Astrocyte (in vitro differentiated cells and primary cell): ENCODE measurements around the gene LTBP2. TPM values are rescaled to one million over a fixed set of nuclear protein-coding genes. Genes with fewer than 3 reads are reported as not detected.
A peak's percentile ranks its signal among the peaks of the same experiment; 100 is the strongest.

Experiments
- DNase-seq: peaks from one replicate; pipeline ENCODE4 v3.0.0-alpha.2; 2010; ENCODE audit warnings: low read depth
- FAIRE-seq: peaks from 2 replicates; lab custom pipeline; 2011; peaks lifted over from hg19 to GRCh38; lab: Jason Lieb, UNC
- H2AFZ ChIP-seq: 2 replicates; pipeline ENCODE4 v1.6.0; 2012; ENCODE audit warnings: low read depth, low read length, inconsistent platforms
- H3K27ac ChIP-seq: 2 replicates; pipeline ENCODE4 v1.5.1; 2011; ENCODE audit warnings: low read depth, low read length, inconsistent platforms
- H3K27me3 ChIP-seq: 2 replicates; pipeline ENCODE4 v1.6.0; 2011; ENCODE audit warnings: low read length, inconsistent platforms; ENCODE audit not compliant: insufficient read depth
- H3K36me3 ChIP-seq: 2 replicates; pipeline ENCODE4 v1.5.1; 2011; ENCODE audit warnings: low read length, inconsistent platforms; ENCODE audit not compliant: insufficient read depth
- H3K4me1 ChIP-seq: 2 replicates; pipeline ENCODE4 v1.5.1; 2011; ENCODE audit warnings: low read length, inconsistent platforms; ENCODE audit not compliant: insufficient read depth
- H3K4me2 ChIP-seq: 2 replicates; pipeline ENCODE4 v1.6.0; 2012; ENCODE audit warnings: low read length, inconsistent platforms
- H3K4me3 ChIP-seq: 2 replicates; pipeline ENCODE4 v1.5.1; 2011; ENCODE audit warnings: low read depth, mild to moderate bottlenecking, low read length, inconsistent platforms; ENCODE audit not compliant: insufficient read depth
- H3K79me2 ChIP-seq: 2 replicates; pipeline ENCODE4 v1.6.0; 2012; ENCODE audit warnings: mild to moderate bottlenecking, low read length, inconsistent platforms; ENCODE audit not compliant: insufficient read depth
- H3K9ac ChIP-seq: 2 replicates; pipeline ENCODE4 v1.6.0; 2012; ENCODE audit warnings: mild to moderate bottlenecking, low read length, inconsistent platforms
- H3K9me3 ChIP-seq: 2 replicates; pipeline ENCODE4 v1.5.1; 2012; ENCODE audit warnings: low read depth, mild to moderate bottlenecking, low read length, inconsistent platforms; ENCODE audit not compliant: insufficient read depth
- H4K20me1 ChIP-seq: 2 replicates; pipeline ENCODE4 v1.6.0; 2012; ENCODE audit warnings: low read length, inconsistent platforms; ENCODE audit not compliant: insufficient read depth
- H3K27ac Mint-ChIP-seq: one replicate; pipeline ENCODE4 v1.8.0; 2021; ENCODE audit warnings: mild to moderate bottlenecking, mixed read lengths; ENCODE audit not compliant: unreplicated experiment
- H3K27me3 Mint-ChIP-seq: one replicate; pipeline ENCODE4 v1.8.0; 2021; ENCODE audit warnings: low read depth, mixed read lengths; ENCODE audit not compliant: unreplicated experiment
- H3K36me3 Mint-ChIP-seq: one replicate; pipeline ENCODE4 v1.8.0; 2021; ENCODE audit warnings: low read depth, mixed read lengths; ENCODE audit not compliant: unreplicated experiment
- H3K4me1 Mint-ChIP-seq: one replicate; pipeline ENCODE4 v1.8.0; 2021; ENCODE audit warnings: low read depth, mixed read lengths; ENCODE audit not compliant: unreplicated experiment
- H3K4me3 Mint-ChIP-seq: one replicate; pipeline ENCODE4 v1.8.0; 2021; ENCODE audit warnings: mild to moderate bottlenecking, moderate library complexity, mixed read lengths; ENCODE audit not compliant: unreplicated experiment
- H3K9me3 Mint-ChIP-seq: one replicate; pipeline ENCODE4 v1.8.0; 2021; ENCODE audit warnings: mild to moderate bottlenecking, mixed read lengths; ENCODE audit not compliant: unreplicated experiment
- CTCF ChIP-seq: IDR thresholded peaks from 2 replicates; pipeline ENCODE4 v1.5.1; 2011; ENCODE audit warnings: low read depth, mild to moderate bottlenecking, inconsistent platforms, low read length, moderate library complexity; ENCODE audit not compliant: insufficient read depth
- EZH2 ChIP-seq: IDR thresholded peaks from 2 replicates; pipeline ENCODE4 v1.6.1; 2012; ENCODE audit warnings: mild to moderate bottlenecking, low read length, inconsistent platforms; ENCODE audit not compliant: insufficient read depth
- total RNA-seq: library from RNA; stranded (reverse); gene quantifications from 2 replicates; pipeline ENCODE4 v1.2.1, GENCODE V29; 2021

LTBP2 gene
- total RNA-seq, 1 donor from 2014 or later: 162 TPM

- Histone ChIP-seq H3K79me2 (no peaks in the 10 kb centered on the region), H3K9ac (no peak overlapping the region), H3K27ac (no peak overlapping the region), H4K20me1 (peaks cover 16% of the 10 kb centered on the region), H3K4me2 (no peak overlapping the region), H3K4me1 (no peaks in the 10 kb centered on the region), H3K36me3 (peaks cover 14% of the 10 kb centered on the region), H2AFZ (no peak overlapping the region), H3K27me3 (no peaks in the 10 kb centered on the region), H3K4me3 (no peak overlapping the region), H3K9me3 (no peaks in the 10 kb centered on the region)
- no peaks in the 10 kb centered on the region for H3K4me1 Mint-ChIP-seq
- FAIRE-seq (no peak), DNase-seq (no peak)
- peaks cover 34% of the 10 kb centered on the region for H3K36me3 Mint-ChIP-seq
- no peaks in the 10 kb centered on the region for H3K27me3 Mint-ChIP-seq
- H3K27ac Mint-ChIP-seq: no peak overlapping the region
- no peak for TF ChIP-seq CTCF
- no peak for TF ChIP-seq EZH2
- H3K4me3 Mint-ChIP-seq: no peak overlapping the region
- peaks cover 2% of the 10 kb centered on the region for H3K9me3 Mint-ChIP-seq
Observed at GRCh38 chr14:74531467-74531866, 80.6 kb downstream of the LTBP2 start.

GRCh38 chr14:74531006-74531405, 81.0 kb downstream of the LTBP2 start:
- no peaks in the 10 kb centered on the region for H3K4me1 Mint-ChIP-seq
- H3K4me2 ChIP-seq: no peak overlapping the region
- H4K20me1 ChIP-seq: peaks cover 16% of the 10 kb centered on the region
- H3K27ac Mint-ChIP-seq: peak overlapping the region; percentile 41
- H3K9ac ChIP-seq: no peak overlapping the region
- H3K27me3 ChIP-seq: no peaks in the 10 kb centered on the region
- no peaks in the 10 kb centered on the region for H3K4me1 ChIP-seq
- DNase-seq (no peak), FAIRE-seq (no peak)
- peaks cover 14% of the 10 kb centered on the region for H3K36me3 ChIP-seq
- H3K9me3 Mint-ChIP-seq: peaks cover 2% of the 10 kb centered on the region
- no peaks in the 10 kb centered on the region for H3K9me3 ChIP-seq
- H3K27ac ChIP-seq: no peak overlapping the region
- H3K79me2 ChIP-seq: no peaks in the 10 kb centered on the region
- no peak for TF ChIP-seq EZH2
- TF ChIP-seq CTCF: no peak
- H2AFZ ChIP-seq: no peak overlapping the region
- H3K36me3 Mint-ChIP-seq: peaks cover 36% of the 10 kb centered on the region
- H3K4me3 ChIP-seq: no peak overlapping the region
- no peak overlapping the region for H3K4me3 Mint-ChIP-seq
- no peaks in the 10 kb centered on the region for H3K27me3 Mint-ChIP-seq

GRCh38 chr14:74528886-74529285, 83.2 kb downstream of the LTBP2 start:
- H3K79me2 ChIP-seq: no peaks in the 10 kb centered on the region
- no peaks in the 10 kb centered on the region for H3K27me3 Mint-ChIP-seq
- no peak overlapping the region for H3K4me3 Mint-ChIP-seq
- no peak overlapping the region for H3K27ac ChIP-seq
- no peak for TF ChIP-seq CTCF
- TF ChIP-seq EZH2: no peak
- H3K9ac ChIP-seq: no peak overlapping the region
- H3K4me2 ChIP-seq: no peak overlapping the region
- H3K36me3 ChIP-seq: peaks cover 12% of the 10 kb centered on the region
- H3K36me3 Mint-ChIP-seq: peaks cover 40% of the 10 kb centered on the region
- no peak overlapping the region for H3K27ac Mint-ChIP-seq
- H3K27me3 ChIP-seq: no peaks in the 10 kb centered on the region
- DNase-seq: no peak
- H3K4me1 Mint-ChIP-seq: peaks cover 2% of the 10 kb centered on the region
- no peak overlapping the region for H3K4me3 ChIP-seq
- peaks cover 2% of the 10 kb centered on the region for H3K9me3 Mint-ChIP-seq
- H3K9me3 ChIP-seq: no peaks in the 10 kb centered on the region
- H4K20me1 ChIP-seq: peaks cover 7% of the 10 kb centered on the region
- no peak for FAIRE-seq
- H2AFZ ChIP-seq: no peak overlapping the region
- H3K4me1 ChIP-seq: peaks cover 13% of the 10 kb centered on the region
